Natural killer cell (primary cell): ENCODE data around the gene CLN3. TPM values are rescaled to one million over a fixed set of nuclear protein-coding genes. Genes with fewer than 3 reads are reported as not detected.

Experiments used
- ATAC-seq, 3 donors: fragments of 150-1000 bp in 2 of 3; fragments of 200-7000 bp in 1 of 3; cut with Tn5 transposase; 1 replicate in 1 of 3; 2 replicates in 2 of 3; pipeline ENCODE4 v1.10.0; 2021; ENCODE audit warnings: mild to moderate bottlenecking in 2 of 3, moderate library complexity in 2 of 3
- DNase-seq, 2 donors: peaks; one replicate each; pipeline versions ENCODE4 v3.0.0 to v3.0.0-alpha.2; 2013 to 2021; ENCODE audit warnings: mixed read lengths in 1 of 2
- H3K27ac ChIP-seq: one replicate; pipeline ENCODE4 v1.5.1; 2013; ENCODE audit warnings: mild to moderate bottlenecking, low read length
- H3K27me3 ChIP-seq: one replicate; pipeline ENCODE4 v1.6.1; 2013; ENCODE audit warnings: low read length; ENCODE audit not compliant: control insufficient read depth, insufficient read depth
- H3K36me3 ChIP-seq: one replicate; pipeline ENCODE4 v1.6.1; 2013; ENCODE audit warnings: low read length; ENCODE audit not compliant: control insufficient read depth, insufficient read depth
- H3K4me1 ChIP-seq: one replicate; pipeline ENCODE4 v1.6.1; 2013; ENCODE audit warnings: low read length; ENCODE audit not compliant: control insufficient read depth, insufficient read depth
- H3K4me3 ChIP-seq: one replicate; pipeline ENCODE4 v1.5.1; 2013; ENCODE audit warnings: low read length
- H3K9me3 ChIP-seq: one replicate; pipeline ENCODE4 v1.6.1; 2013; ENCODE audit warnings: low read length; ENCODE audit not compliant: control insufficient read depth, insufficient read depth
- H3K27ac Mint-ChIP-seq, 2 donors: one replicate each; pipeline ENCODE4 v1.8.0; 2022; ENCODE audit warnings: mild to moderate bottlenecking in 2 of 2, mixed read lengths in 2 of 2, moderate library complexity in 1 of 2
- H3K27me3 Mint-ChIP-seq, 2 donors: one replicate each; pipeline ENCODE4 v1.8.0; 2022; ENCODE audit warnings: low read depth in 2 of 2, mixed read lengths in 2 of 2
- H3K36me3 Mint-ChIP-seq: one replicate; pipeline ENCODE4 v1.8.0; 2022; ENCODE audit warnings: mixed read lengths
- H3K4me1 Mint-ChIP-seq, 2 donors: one replicate each; pipeline ENCODE4 v1.8.0; 2022; ENCODE audit warnings: mixed read lengths in 2 of 2
- H3K4me3 Mint-ChIP-seq: one replicate; pipeline ENCODE4 v1.8.0; 2022; ENCODE audit warnings: mild to moderate bottlenecking, moderate library complexity, mixed read lengths
- H3K9me3 Mint-ChIP-seq, 2 donors: one replicate each; pipeline ENCODE4 v1.8.0; 2022; ENCODE audit warnings: mixed read lengths in 2 of 2
- CTCF ChIP-seq: fragments of 200-600 bp; IDR thresholded peaks from one replicate; pipeline ENCODE4 v1.8.0; 2022; ENCODE audit warnings: antibody characterized with exemption
- WGBS: methylation state at CpG from one replicate; pipeline ENCODE4 v1.1.7; 2013; ENCODE audit warnings: missing lambda C conversion rate; ENCODE audit not compliant: insufficient coverage; 5-methylcytosine and 5-hydroxymethylcytosine counted together
- intact Hi-C: fragments of 100-400 bp; cut with micrococcal nuclease; formaldehyde crosslinking; loops from one replicate; pipeline ENCODE4 v1.14.2; 2022
- total RNA-seq, 4 donors: library from RNA; stranded (reverse); fragments of 120-200 nt in 1 of 4; gene quantifications; one replicate each; pipeline versions ENCODE4 v1.2.3 to v1.2.4, GENCODE V29; 2013 to 2022

The CLN3 gene
- total RNA-seq, 3 donors from 2014 or later (not counting 1 experiment from before 2014, with no cell fraction given), result 71.1 to 85.3 (median 84.7) TPM

GRCh38 chr16:28511031-28511430 is 19.2 kb upstream of the CLN3 start:
- Histone ChIP-seq H3K27me3 (no peaks in the 10 kb centered on the region), H3K36me3 (no peaks in the 10 kb centered on the region), H3K9me3 (no peaks in the 10 kb centered on the region), H3K4me1 (peaks cover 38% of the 10 kb centered on the region), H3K4me3 (no peak overlapping the region), H3K27ac (no peak overlapping the region)
- Mint-ChIP-seq H3K27me3 (no peaks in the 10 kb centered on the region), H3K27ac (no peak overlapping the region), H3K4me3 (no peak overlapping the region), H3K9me3 (no peaks in the 10 kb centered on the region), H3K4me1 (peaks cover 11 to 35% of the 10 kb centered on the region in 2 donors), H3K36me3 (no peaks in the 10 kb centered on the region)
- no peak for DNase-seq
- intact Hi-C loops, result no loop called here
- no peak for TF ChIP-seq CTCF
- ATAC-seq, result no peak
- 98% methylated on average over 3 of the region's 3 CpGs for WGBS

GRCh38 chr16:28505489-28506137 is 13.7 kb upstream of the CLN3 start:
- Mint-ChIP-seq H3K36me3 (no peaks in the 10 kb centered on the region), H3K4me3 (no peak overlapping the region), H3K27me3 (no peaks in the 10 kb centered on the region), H3K9me3 (no peaks in the 10 kb centered on the region), H3K27ac (peak overlapping the region in 1 of 2 donors; percentile 4), H3K4me1 (peaks cover 6 to 24% of the 10 kb centered on the region in 2 donors)
- H3K36me3 ChIP-seq, result no peaks in the 10 kb centered on the region
- H3K4me3 ChIP-seq, result no peak overlapping the region
- intact Hi-C loops, result no loop called here
- 88% methylated on average over 14 of the region's 14 CpGs for WGBS
- ATAC-seq (no peak), DNase-seq (no peak)
- no peaks in the 10 kb centered on the region for H3K9me3 ChIP-seq
- TF ChIP-seq CTCF, result no peak
- no peak overlapping the region for H3K27ac ChIP-seq
- peaks cover 35% of the 10 kb centered on the region for H3K4me1 ChIP-seq
- no peaks in the 10 kb centered on the region for H3K27me3 ChIP-seq

GRCh38 chr16:28504707-28505404 is 13.0 kb upstream of the CLN3 start:
- Histone ChIP-seq H3K27ac (no peak overlapping the region), H3K4me1 (peaks cover 38% of the 10 kb centered on the region), H3K36me3 (peaks cover 3% of the 10 kb centered on the region), H3K27me3 (no peaks in the 10 kb centered on the region), H3K4me3 (no peak overlapping the region), H3K9me3 (no peaks in the 10 kb centered on the region)
- intact Hi-C loops, result no loop called here
- no peaks in the 10 kb centered on the region for H3K9me3 Mint-ChIP-seq
- 85% methylated on average over 6 of the region's 8 CpGs for WGBS
- no peaks in the 10 kb centered on the region for H3K36me3 Mint-ChIP-seq
- no peak for DNase-seq
- H3K4me3 Mint-ChIP-seq, result no peak overlapping the region
- ATAC-seq, result no peak
- no peaks in the 10 kb centered on the region for H3K27me3 Mint-ChIP-seq
- TF ChIP-seq CTCF, result no peak
- H3K4me1 Mint-ChIP-seq, result peaks cover 6 to 24% of the 10 kb centered on the region in 2 donors
- H3K27ac Mint-ChIP-seq, result no peak overlapping the region
